ENCODE data around the gene ANKRD65.
A peak's percentile ranks its signal among the peaks of the same experiment; 100 is the strongest.

ANKRD65 gene

DNA sequence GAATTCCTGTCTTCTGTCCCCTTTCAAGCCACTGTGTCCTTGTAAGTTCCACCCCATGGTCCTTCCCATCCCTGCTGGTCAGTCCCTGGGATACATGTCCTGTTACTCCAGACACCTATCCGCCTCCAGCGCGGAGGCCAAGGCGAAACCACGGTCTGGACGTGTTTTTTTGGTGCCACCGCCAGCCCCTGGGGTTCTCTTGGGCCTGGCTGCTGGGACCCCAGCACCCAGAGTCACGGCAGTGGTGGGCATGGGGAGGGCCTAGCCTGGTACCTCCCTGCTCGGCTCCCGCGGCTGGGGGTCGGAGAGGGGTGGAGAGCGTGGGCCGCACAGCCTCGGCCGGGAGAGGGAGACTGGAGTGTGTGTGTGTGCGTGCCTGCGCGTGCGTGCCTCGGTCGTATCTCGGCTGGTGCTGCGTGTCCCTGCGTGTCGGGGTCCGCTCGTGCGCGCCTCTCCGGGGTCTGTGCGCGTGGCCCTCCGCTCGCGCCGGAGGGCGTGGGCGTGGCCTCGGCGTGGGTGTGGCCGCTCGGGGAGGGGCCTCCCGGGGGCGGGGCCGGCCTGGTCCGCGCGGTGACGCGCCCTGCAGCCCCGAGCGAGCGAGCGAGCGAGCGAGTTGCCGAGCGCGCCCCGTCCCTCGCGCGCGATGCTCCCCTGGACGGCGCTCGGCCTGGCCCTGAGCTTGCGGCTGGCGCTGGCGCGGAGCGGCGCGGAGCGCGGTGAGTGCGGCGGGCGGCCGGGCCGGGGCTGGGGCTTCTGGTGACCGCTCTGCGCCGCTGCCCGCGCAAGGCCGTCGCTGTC is 14.2 kb upstream of the ANKRD65 start, which contains the start of gene VWA1:
Gene VWA1, plus strand, starts transcription at position 585 of the 798 bp plus-strand sequence. Its CDS starts 59 bp downstream, at position 644.
- H3K4me1 ChIP-seq (ENCODE audit: control insufficient read depth in 1 of 2, insufficient read depth in 2 of 2, low read length in 2 of 2) = peaks cover 50 to 56% of the 10 kb centered on the region in 2 donors
- H3K27me3 ChIP-seq (ENCODE audit: control insufficient read depth in 1 of 2, insufficient read depth in 2 of 2, low read length in 2 of 2) = peaks cover 6 to 9% of the 10 kb centered on the region in 2 donors
- H3K27ac ChIP-seq (ENCODE audit: low read depth, low read length) = peak within 1 kb of the TSS; percentile 62
- peak within 1 kb of the TSS; percentile 55 to 65 for H3K4me3 ChIP-seq (ENCODE audit: low read depth in 1 of 2, low read length in 2 of 2)
- no peaks in the 10 kb centered on the region for H3K9me3 ChIP-seq (ENCODE audit: control insufficient read depth in 1 of 2, low read length in 2 of 2)
- H3K36me3 ChIP-seq (ENCODE audit: control insufficient read depth in 1 of 2, insufficient read depth in 2 of 2, low read length in 2 of 2) = no peaks in the 10 kb centered on the region
- peak within 1 kb of the TSS; percentile 33 to 38 for H3K9ac ChIP-seq (ENCODE audit: low read depth in 1 of 2, low read length in 2 of 2)

DNA sequence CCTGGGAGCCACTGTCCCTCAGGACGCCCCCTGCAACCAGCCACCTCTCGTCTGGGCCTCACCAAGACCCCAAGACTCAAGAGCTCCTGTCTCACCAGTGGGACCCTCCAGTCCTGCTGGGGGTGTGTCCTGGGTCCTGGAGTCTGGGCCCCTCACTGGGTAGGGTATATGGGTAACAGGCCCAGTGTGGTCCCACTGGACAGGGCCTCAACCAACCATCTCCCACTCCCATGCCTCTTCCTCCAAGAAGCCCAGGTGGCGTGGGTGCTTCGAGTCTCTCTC is 13.7 kb upstream of the ANKRD65 start:
- Histone ChIP-seq H3K4me3 (ENCODE audit: low read depth in 1 of 2, low read length in 2 of 2) (no peak overlapping the region), H3K27ac (ENCODE audit: low read depth, low read length) (peak overlapping the region; percentile 62), H3K36me3 (ENCODE audit: control insufficient read depth in 1 of 2, insufficient read depth in 2 of 2, low read length in 2 of 2) (no peaks in the 10 kb centered on the region), H3K9me3 (ENCODE audit: control insufficient read depth in 1 of 2, low read length in 2 of 2) (no peaks in the 10 kb centered on the region), H3K27me3 (ENCODE audit: control insufficient read depth in 1 of 2, insufficient read depth in 2 of 2, low read length in 2 of 2) (peaks cover 6 to 9% of the 10 kb centered on the region in 2 donors), H3K4me1 (ENCODE audit: control insufficient read depth in 1 of 2, insufficient read depth in 2 of 2, low read length in 2 of 2) (peaks cover 50 to 56% of the 10 kb centered on the region in 2 donors), H3K9ac (ENCODE audit: low read depth in 1 of 2, low read length in 2 of 2) (no peak overlapping the region)

DNA sequence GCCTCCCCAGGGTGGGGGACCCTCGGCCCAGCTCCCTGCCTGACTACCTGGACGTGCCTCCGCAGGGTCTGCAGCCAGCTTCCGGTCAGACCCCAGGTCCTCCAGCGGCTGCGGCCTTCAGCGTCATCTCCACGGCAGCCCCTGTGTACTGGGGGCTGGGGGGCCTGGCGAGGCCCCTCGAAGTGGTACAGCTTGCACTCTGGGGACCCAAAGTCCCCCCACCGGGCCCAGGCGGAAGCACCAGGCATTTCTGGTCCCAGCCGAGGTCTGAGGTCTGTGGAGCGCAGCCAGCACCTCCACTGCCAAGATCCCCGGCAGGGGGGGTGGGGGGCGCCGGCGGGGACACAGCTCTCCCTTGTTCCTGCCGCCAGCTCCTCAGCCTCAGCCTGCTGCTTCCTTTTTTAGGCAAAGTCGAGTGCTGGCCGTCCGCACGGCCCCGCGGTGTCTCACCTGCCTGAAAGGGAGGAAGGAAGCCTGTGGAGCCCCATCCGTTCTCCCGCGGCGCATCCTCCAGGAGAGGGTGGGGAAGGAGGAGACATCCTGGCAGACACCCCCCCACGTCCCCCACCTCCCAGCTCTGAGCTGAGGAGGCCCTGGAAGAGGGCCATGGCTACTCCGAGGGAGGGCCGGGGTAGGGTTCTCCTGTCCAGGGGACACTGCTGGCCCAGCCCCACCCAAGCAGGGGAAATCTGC is 13.2 kb upstream of the ANKRD65 start:
- Histone ChIP-seq H3K27me3 (ENCODE audit: control insufficient read depth in 1 of 2, insufficient read depth in 2 of 2, low read length in 2 of 2) (peaks cover 6 to 9% of the 10 kb centered on the region in 2 donors), H3K4me3 (ENCODE audit: low read depth in 1 of 2, low read length in 2 of 2) (no peak overlapping the region), H3K9ac (ENCODE audit: low read depth in 1 of 2, low read length in 2 of 2) (peak overlapping the region in 1 of 2 donors; percentile 61), H3K9me3 (ENCODE audit: control insufficient read depth in 1 of 2, low read length in 2 of 2) (no peaks in the 10 kb centered on the region), H3K4me1 (ENCODE audit: control insufficient read depth in 1 of 2, insufficient read depth in 2 of 2, low read length in 2 of 2) (peaks cover 50 to 56% of the 10 kb centered on the region in 2 donors), H3K27ac (ENCODE audit: low read depth, low read length) (peak overlapping the region; percentile 78), H3K36me3 (ENCODE audit: control insufficient read depth in 1 of 2, insufficient read depth in 2 of 2, low read length in 2 of 2) (no peaks in the 10 kb centered on the region)

DNA sequence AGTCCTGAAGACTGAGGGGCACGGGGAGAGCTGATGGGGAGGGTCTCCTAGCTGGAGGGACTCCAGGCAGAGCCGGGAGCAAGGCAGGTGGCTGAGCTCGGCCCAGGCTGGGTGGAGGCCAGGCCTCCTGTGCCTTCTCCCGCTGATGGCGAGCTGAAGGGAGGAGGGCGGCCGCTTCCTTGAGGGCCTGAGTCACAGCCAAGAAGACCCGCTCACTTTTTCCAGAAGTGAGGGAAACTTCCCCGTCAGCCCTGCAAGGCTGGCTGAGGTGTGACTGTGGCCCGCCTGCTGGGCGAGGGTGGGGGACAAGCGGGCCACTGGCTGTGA is 12.7 kb upstream of the ANKRD65 start:
- Histone ChIP-seq H3K36me3 (ENCODE audit: control insufficient read depth in 1 of 2, insufficient read depth in 2 of 2, low read length in 2 of 2) (no peaks in the 10 kb centered on the region), H3K4me1 (ENCODE audit: control insufficient read depth in 1 of 2, insufficient read depth in 2 of 2, low read length in 2 of 2) (peaks cover 50 to 56% of the 10 kb centered on the region in 2 donors), H3K4me3 (ENCODE audit: low read depth in 1 of 2, low read length in 2 of 2) (peak overlapping the region in 1 of 2 donors; percentile 7), H3K9ac (ENCODE audit: low read depth in 1 of 2, low read length in 2 of 2) (peak overlapping the region in 1 of 2 donors; percentile 61), H3K27ac (ENCODE audit: low read depth, low read length) (peak overlapping the region; percentile 78), H3K9me3 (ENCODE audit: control insufficient read depth in 1 of 2, low read length in 2 of 2) (no peaks in the 10 kb centered on the region), H3K27me3 (ENCODE audit: control insufficient read depth in 1 of 2, insufficient read depth in 2 of 2, low read length in 2 of 2) (peaks cover 6 to 9% of the 10 kb centered on the region in 2 donors)

DNA sequence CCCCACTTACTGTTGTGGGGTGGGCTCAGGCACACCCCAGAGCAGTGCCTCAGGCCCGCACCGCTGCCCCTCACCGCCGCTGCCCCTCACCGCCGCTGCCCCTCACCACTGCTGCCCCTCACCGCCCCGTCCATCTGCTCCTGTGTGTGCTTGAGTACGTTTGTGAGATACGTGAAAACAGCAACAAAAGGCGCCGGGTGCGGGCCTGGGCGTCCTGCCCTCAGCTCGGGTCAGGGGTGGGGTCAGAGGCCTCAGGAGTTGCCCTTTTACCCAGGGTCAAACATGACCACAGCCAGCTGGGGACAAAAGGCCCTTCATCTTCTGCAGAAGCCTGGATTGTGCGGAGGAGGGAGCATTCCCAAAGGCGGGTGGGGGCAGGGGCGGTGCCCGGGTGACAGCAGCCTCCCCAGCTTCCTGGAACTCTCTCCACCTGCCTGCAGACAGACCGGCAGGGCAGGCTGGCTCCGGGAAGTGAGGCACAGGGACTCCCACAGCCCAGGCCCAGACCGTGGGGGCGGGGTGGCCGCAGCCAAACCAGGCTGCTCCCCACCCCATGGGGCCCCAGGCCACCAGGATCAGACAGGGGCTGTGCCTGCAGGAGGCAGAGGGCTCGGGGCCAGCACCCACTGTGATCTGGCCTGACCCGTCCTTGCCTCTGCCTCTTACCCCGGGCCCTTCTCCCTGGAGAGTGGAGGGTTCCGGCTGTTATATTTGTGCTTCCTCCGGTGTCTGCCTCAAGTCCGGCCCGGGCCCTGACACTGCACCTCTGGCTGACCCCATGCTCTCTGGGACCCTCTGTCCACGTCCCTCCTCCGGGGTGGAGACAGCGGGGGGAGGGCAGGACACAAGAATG is 12.1 kb upstream of the ANKRD65 start:
- peaks cover 6 to 12% of the 10 kb centered on the region in 2 donors for H3K27me3 ChIP-seq (ENCODE audit: control insufficient read depth in 1 of 2, insufficient read depth in 2 of 2, low read length in 2 of 2)
- no peaks in the 10 kb centered on the region for H3K36me3 ChIP-seq (ENCODE audit: control insufficient read depth in 1 of 2, insufficient read depth in 2 of 2, low read length in 2 of 2)
- H3K4me3 ChIP-seq (ENCODE audit: low read depth in 1 of 2, low read length in 2 of 2) = peak overlapping the region; percentile 7 to 13
- H3K4me1 ChIP-seq (ENCODE audit: control insufficient read depth in 1 of 2, insufficient read depth in 2 of 2, low read length in 2 of 2) = peaks cover 45 to 56% of the 10 kb centered on the region in 2 donors
- H3K9me3 ChIP-seq (ENCODE audit: control insufficient read depth in 1 of 2, low read length in 2 of 2) = no peaks in the 10 kb centered on the region
- peak overlapping the region; percentile 4 to 61 for H3K9ac ChIP-seq (ENCODE audit: low read depth in 1 of 2, low read length in 2 of 2)
- H3K27ac ChIP-seq (ENCODE audit: low read depth, low read length) = peak overlapping the region; percentile 71

DNA sequence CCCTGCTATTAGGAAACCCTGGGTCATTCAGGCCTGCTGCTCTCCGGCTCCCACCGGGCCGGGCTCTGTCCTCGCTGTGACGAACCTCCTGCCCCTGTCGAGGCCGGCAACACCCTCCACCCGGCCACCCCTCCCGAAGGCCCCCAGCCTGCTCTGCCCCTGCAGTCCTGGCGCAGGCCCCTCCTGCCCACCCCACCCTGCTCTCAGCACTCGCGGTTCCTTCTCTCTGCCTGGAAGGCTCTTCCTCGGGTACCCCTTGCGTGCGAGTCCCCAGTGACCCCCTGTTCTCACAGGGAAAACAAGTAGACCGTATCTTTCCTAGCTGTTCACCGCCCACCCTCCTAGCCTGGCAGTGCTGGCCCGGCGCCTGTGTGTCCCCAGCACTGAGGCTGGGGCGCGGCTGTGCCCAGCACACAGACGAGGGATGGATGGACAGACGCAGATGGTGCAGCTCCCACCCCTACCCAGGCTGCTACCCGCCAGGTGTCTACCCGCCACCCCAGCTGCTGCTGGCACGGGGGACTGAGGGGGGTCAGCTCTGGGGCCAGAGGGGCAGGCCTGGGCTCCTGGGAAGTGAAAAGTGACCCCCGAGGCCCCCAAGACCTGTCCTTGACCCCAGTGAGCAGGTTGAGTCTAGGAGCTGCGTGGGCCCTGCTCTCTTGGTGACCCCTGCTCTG is 11.3 kb upstream of the ANKRD65 start:
- no peak overlapping the region for H3K4me3 ChIP-seq (ENCODE audit: low read depth in 1 of 2, low read length in 2 of 2)
- H3K9me3 ChIP-seq (ENCODE audit: control insufficient read depth in 1 of 2, low read length in 2 of 2) = no peaks in the 10 kb centered on the region
- peaks cover 6 to 12% of the 10 kb centered on the region in 2 donors for H3K27me3 ChIP-seq (ENCODE audit: control insufficient read depth in 1 of 2, insufficient read depth in 2 of 2, low read length in 2 of 2)
- no peaks in the 10 kb centered on the region for H3K36me3 ChIP-seq (ENCODE audit: control insufficient read depth in 1 of 2, insufficient read depth in 2 of 2, low read length in 2 of 2)
- H3K9ac ChIP-seq (ENCODE audit: low read depth in 1 of 2, low read length in 2 of 2) = no peak overlapping the region
- peaks cover 38 to 48% of the 10 kb centered on the region in 2 donors for H3K4me1 ChIP-seq (ENCODE audit: control insufficient read depth in 1 of 2, insufficient read depth in 2 of 2, low read length in 2 of 2)
- H3K27ac ChIP-seq (ENCODE audit: low read depth, low read length) = peak overlapping the region; percentile 71

DNA sequence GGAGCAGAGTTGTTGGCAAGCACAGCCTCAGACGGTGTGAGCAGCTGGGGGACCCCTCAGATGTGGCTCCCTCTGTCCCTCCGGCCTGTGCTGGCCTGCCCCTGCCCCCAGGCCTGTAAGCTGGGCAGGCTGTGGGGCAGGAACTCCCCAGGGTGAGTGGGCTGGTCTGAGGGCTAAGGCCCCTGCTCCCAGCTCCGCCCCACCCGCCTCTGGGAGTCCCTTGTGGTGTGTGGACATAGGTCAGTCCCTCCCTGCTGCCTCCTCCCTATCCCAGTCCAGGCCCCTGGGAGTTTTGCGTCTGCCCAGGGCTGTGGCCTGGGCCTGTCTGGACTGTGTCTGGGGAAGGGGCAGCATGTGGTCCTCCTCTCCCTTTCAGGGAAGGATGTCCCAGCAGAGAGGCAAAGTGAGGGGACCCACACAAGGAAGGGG is 10.8 kb upstream of the ANKRD65 start:
- Histone ChIP-seq H3K9ac (ENCODE audit: low read depth in 1 of 2, low read length in 2 of 2) (no peak overlapping the region), H3K4me3 (ENCODE audit: low read depth in 1 of 2, low read length in 2 of 2) (no peak overlapping the region), H3K27ac (ENCODE audit: low read depth, low read length) (peak overlapping the region; percentile 50), H3K4me1 (ENCODE audit: control insufficient read depth in 1 of 2, insufficient read depth in 2 of 2, low read length in 2 of 2) (peaks cover 38 to 47% of the 10 kb centered on the region in 2 donors), H3K27me3 (ENCODE audit: control insufficient read depth in 1 of 2, insufficient read depth in 2 of 2, low read length in 2 of 2) (peaks cover 6 to 12% of the 10 kb centered on the region in 2 donors), H3K36me3 (ENCODE audit: control insufficient read depth in 1 of 2, insufficient read depth in 2 of 2, low read length in 2 of 2) (no peaks in the 10 kb centered on the region), H3K9me3 (ENCODE audit: control insufficient read depth in 1 of 2, low read length in 2 of 2) (no peaks in the 10 kb centered on the region)

DNA sequence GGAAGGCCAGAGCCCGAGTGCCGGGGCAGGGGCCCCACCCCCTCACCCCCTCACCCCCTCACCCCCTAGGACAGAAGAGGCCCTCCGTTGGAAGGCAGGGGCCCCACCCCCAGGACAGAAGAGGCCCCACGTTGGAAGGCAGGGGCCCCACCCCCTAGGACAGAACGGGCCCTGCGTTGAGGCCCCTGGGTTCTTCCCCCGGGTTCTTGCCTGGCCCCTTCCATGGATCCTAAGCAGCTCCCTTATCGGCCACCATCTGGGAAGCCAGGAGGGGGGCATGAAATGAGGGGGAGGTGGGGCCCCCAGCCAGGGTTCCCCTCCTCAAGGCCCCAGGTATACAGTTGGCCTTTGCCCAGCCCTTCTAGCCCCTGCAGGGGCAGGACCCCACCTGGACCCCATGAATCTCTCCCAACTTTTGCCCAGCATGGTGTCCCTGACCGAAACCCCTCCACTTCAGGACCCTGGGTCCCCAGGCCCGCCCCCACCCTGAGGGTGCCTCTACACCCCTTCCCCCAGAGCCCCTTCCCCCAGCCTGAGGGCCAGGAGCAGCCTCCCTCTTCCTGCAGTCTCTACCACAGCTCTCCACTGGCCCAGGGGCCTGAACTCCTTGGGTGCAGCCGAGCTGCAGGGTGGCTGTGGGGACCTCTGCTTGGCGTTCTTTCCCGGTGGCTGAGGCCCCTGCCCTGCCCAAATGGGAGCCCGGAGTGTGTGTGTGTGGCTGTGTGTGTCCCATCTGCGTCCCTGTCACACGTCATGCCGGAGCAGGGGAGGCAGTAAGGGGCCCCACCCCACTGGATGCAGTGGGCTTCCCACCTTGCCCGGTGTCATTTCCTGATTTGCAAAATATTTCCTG is 10.1 kb upstream of the ANKRD65 start:
- H3K9ac ChIP-seq (ENCODE audit: low read depth in 1 of 2, low read length in 2 of 2) = no peak overlapping the region
- peaks cover 6% of the 10 kb centered on the region in 2 donors for H3K27me3 ChIP-seq (ENCODE audit: control insufficient read depth in 1 of 2, insufficient read depth in 2 of 2, low read length in 2 of 2)
- H3K4me1 ChIP-seq (ENCODE audit: control insufficient read depth in 1 of 2, insufficient read depth in 2 of 2, low read length in 2 of 2) = peaks cover 33 to 41% of the 10 kb centered on the region in 2 donors
- H3K36me3 ChIP-seq (ENCODE audit: control insufficient read depth in 1 of 2, insufficient read depth in 2 of 2, low read length in 2 of 2) = no peaks in the 10 kb centered on the region
- no peak overlapping the region for H3K4me3 ChIP-seq (ENCODE audit: low read depth in 1 of 2, low read length in 2 of 2)
- no peaks in the 10 kb centered on the region for H3K9me3 ChIP-seq (ENCODE audit: control insufficient read depth in 1 of 2, low read length in 2 of 2)
- peak overlapping the region; percentile 32 for H3K27ac ChIP-seq (ENCODE audit: low read depth, low read length)

All from duodenal mucosa (tissue), 2 donors.